Stimulated activated CD4-positive, alpha-beta T cell treated with anti-CD3 and anti-CD28 coated beads, TNF-alpha, amount 100 ng/mL, for 4 hours (primary cell): ENCODE measurements around the gene DENND1A.

Source experiments
- DNase-seq, 3 experiments: peaks; one replicate each; pipeline ENCODE4 v3.0.0-alpha.2; 2020; ENCODE audit warnings: low read depth in 3 of 3

The DENND1A gene

DNA sequence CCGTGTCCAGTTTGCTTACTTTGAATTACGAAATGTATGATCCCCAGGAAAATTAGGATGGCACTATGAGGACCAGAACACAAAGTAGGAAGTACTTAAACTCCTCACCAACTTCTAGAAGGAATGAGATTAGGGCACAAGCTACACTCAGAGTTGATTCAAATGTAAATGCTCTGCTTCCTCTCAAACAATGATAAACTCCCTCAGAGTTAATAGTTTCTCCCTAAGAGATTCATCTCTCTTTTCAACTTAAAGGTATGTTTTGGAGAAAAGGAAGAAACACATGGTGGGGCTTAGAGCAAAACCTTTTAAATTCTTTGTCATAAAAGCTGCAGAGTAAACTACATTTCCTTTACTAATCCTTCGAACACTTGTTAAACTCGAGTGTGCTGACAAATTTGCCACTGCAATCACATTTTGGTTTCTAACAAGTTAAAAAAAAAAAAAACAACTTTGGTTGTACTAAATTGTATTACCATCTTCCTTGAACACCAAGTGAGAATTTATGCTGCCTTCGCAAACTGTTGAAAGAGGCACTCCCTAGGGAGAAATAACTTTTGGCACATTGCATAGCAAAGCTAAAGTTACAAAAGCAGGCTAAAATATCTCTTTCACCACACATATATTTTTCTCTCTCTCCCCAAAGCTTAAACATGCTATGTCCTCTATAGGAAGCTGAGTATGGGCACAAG lies 66.6 kb downstream of the DENND1A start:
- no peak for DNase-seq

DNA sequence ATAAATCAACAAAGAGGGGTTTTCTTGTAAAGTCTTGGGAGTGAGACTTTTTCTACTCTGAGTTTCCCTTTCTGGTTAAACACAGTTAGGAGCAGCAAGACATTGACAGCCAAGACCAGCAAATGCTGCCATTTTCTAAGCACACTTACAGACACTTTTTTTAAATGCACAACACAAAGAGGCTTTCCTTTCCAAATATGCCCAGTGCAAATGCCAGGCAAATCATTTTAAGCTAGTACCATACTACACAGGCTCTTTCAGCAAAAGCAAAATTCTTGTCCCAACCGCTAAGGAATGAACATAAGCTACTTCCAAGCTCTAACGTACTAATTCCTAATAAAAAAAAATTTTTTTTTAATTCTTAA lies 68.2 kb downstream of the DENND1A start:
- no peak for DNase-seq

DNA sequence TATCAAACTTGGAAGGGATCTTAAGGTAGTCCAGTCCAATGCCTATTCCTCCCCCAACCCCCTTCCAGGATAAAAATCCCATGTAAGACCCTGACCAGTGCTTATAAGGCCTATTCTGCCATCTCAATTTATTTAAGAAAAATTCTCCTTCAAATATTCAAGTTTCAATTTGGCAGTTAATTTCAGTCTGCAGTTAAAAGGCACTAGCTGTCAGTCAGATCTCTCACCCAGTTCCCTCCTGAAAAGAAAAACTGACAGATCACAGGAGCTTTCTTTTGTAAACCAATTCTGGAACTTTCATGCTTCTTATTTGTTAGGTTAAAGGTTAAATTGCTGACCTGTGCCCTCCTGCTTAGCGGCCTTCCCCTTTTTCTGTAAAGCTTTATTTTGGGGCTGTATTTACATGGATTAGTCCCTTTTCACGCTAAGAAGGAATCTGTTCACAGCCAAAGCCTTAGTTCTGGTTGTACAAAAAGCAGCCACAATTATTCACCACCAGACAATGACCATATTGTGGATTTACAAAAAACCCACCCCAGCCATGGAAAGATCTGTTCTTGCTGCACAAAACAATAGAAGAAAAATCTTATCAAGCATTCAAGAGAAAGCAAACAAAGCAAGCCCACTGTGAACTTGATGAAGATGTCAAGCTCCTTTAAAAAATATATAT lies 68.7 kb downstream of the DENND1A start:
- DNase-seq = no peak

- no peak for DNase-seq
Observed at GRCh38 chr9:123860603-123861002, 69.3 kb downstream of the DENND1A start.

DNA sequence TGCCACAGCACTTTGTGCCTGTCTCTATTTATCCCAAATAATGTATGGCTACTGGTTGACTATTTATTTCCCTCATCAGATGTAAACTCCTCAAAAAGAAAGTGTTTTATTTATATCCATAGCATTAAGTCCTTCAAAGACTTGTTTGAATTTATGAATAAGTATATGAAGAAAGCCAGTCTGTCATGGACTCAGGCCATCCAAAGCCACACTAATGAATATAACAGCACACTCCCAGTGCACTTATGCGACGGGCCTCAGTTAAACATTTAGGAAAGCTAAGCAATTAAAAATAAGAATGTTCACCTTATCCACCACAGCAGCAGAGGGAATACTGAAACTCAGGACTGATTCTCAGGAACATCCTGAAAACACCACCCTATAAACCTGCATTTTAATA lies 77.5 kb downstream of the DENND1A start:
- no peak for DNase-seq

DNA sequence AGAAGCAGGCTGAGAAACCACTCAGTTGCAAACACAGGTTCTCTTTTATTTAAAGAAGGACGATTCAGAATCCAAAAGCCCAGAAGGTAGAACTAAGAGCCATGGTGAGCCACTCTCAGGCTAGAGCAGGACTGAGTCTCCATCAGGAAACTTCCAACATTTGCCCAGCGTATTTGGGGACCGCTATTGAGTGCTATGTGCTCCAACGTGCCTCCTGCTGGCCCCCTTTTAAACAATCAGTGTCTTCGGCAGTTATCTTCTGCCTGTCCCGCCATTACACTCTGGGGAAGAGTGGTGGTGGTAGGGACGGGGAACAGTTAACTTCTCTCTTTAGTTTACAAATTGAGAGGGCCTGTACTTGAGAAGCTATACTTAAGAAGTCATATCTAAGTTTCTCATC lies 78.1 kb downstream of the DENND1A start:
- no peak for DNase-seq

DNA sequence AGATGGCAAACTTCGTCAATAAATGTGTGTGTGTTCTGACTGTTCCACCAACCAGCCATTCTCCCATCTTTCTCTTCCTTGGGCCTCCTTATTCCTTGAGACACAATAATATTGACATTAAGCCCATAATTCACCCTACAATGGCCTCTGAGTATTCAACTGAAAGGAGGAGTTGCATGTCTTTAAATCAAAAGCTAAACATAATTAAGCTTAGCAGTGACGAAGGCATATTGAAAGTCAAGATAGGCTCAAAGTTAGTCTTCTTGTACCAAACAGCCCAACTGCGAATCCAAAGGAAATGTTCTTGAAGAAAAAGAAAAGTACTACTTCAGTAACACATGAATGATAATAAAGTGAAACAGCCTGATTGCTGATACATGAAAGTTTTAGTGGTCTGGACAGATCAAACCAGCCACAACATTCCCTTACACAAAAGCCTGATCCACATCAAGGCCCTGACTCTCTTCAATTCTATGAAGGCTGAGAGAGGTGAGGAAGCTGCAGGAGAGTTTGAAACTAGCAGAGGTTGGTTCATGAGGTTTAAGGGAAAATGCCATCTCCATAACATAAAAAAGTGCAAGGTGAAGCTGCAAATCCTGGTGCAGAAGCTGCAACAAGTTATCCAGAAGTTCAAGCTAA lies 81.4 kb downstream of the DENND1A start:
- no peak for DNase-seq

DNA sequence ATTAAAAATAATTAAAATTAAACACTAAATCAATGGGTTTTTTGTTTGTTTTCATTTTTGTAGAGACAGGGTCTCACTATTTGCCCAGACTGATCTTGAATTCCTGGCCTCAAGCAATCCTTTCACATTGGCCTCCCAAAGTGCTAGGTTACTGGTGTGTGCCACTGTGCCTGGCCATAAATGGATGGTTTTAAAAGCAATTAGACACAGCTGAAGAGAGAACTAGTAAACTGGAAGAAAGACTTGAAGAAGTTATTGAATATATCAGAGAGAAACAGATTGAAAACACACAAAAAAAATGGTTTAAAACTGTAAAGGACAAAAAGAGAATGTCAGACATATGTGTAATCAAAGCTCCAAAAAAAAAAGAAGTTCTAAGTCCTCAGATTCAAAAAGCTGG lies 83.0 kb downstream of the DENND1A start:
- DNase-seq = no peak

GRCh38 chr9:123843703-123844102 lies 86.2 kb downstream of the DENND1A start:
- DNase-seq = no peak

DNA sequence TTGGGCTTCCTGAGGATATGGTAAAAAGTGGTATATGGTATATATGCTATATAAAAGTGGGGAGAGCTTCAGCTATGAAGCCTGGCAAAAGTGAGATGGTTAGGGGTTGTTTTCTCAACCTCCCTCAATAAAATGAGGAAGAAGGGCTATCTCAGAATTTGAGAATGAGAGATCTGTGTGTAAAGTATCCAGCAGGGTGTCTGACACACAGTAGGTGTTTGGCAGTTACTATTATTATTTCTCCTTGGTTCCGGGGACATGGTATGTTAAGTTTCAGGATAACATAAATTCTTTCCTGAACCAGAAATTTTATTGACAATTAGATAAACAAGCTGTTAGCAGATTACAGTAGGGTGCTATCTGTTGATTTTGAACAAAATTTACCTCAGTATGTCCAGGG lies 94.1 kb downstream of the DENND1A start:
- no peak for DNase-seq

GRCh38 chr9:123834889-123835562 lies 94.9 kb downstream of the DENND1A start:
- DNase-seq = no peak

DNA sequence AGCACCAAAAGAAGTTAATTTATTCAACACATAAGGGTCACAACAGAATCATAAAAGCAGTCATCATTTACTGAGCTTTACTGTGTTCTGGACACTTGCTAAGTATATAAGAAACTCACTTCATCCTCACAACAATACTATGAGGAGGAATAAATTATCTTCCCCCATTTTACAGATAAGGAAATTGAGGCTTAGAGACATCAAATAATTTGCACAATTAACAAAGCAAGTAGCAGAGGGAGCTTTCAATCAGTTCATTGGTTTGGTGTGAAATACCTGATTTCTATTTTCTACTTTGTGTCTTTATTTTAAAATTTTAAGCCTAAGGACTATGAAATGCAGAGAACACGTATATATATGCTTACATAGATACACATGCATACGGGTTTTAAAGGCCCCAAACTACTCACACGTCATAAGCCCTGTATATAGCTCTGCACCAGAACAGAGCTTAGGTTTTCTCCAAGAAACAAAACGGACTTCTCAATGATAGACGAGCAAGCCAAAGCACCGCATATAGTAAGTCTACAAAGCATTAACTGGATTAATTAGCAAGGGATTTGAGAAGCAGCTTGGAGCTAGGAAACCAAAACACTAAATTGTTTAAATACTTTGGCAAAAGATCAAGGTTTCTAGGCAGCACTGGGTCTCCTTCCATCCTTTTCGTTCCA lies 95.6 kb downstream of the DENND1A start:
- no peak for DNase-seq

GRCh38 chr9:123832858-123833650 lies 96.9 kb downstream of the DENND1A start:
- no peak for DNase-seq

DNA sequence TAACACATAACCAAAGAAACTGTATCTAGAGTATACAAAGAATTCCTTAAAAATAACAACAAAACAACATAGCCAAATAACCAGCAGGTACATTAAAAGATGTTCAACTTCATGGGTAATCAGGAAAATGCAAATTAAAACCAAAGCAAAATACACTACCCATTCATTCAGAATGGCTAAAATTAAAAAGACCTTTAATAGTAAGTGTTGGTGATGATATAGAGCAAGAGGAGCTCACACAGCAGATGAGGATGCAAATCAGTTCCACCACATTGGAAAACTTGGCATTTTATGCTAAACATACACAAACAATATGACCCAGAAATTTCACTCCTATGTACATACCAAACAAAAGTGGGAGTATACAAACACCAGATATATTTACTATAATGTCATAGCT lies 97.8 kb downstream of the DENND1A start:
- DNase-seq = no peak

DNA sequence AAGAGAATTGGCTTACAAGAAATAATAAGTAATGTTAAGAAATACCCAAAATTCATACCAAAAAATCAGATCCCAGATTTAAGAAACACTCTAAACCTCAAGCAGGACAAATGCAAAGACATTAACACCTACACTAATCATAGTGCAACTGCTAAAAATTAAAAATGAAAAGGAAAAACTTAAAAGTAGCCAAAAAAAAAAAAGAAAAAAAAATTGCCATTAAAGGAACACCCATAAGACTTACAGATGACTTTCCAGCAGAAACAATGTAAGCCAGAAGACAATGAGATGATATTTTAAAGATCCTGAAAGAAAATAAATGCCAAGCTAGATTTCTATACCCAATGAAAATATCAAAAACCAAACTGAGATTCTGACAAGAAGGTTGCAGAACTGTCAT lies 101.5 kb downstream of the DENND1A start:
- DNase-seq = no peak

GRCh38 chr9:123825342-123826060 lies 104.4 kb downstream of the DENND1A start:
- no peak for DNase-seq

DNA sequence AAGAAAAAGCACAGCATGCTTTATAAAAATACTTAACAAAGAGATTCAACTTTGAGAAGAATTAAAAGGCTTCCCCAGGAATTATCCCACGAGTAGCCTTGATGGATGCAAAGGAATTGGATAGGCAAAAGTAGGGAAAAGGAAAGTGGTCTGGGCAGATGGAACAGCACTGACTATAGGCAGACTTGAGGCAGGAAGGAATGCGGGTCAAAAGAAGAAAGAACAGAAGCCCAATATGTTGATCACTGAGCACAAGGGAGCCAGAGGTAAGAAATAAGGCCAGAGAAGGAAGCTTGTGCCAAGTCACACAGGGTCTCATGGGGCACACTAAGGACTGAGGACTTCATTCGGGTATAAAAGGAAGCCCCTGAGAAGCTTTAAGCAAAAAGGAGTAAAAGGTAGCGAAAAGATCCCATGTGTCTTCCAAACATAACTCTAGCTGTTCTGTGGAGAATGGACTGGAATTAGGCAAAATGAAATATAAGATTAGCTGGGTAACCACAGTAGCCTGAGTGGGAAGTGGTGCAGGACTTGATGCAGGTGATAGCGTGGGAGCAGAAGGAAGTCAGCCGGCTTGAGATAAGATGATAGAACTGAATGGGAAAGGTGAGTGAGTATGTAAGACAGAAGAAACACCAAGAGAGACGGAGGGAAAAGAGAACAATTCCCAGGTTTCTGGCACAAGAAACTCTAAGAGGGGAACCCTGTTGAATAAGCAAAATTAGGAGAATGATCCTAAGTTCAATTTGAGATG lies 106.6 kb downstream of the DENND1A start:
- no peak for DNase-seq

DNA sequence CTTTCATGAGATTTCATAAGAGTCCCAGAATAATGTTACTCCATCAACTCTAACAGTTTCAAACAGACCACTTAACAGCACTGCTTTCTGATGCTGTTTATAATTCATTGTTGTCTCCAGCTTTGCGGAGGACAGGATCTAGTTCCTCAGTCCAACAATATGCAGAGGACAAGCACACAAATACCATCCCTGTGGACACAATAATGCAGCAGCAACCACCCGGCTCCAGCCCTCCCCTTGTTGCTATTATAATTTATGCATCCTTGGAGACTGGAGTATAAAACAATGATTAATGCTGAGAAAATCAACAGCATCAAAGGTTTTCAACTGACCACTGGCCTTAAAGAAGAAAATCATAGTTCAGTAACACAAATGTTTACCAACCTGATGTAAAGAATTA lies 108.3 kb downstream of the DENND1A start:
- no peak for DNase-seq

GRCh38 chr9:123820139-123820538 lies 109.8 kb downstream of the DENND1A start:
- DNase-seq = no peak
